GM19397 (cell line): ENCODE results near the gene MLANA.

ENCODE experiments used
- ATAC-seq: cut with Tn5 transposase; IDR thresholded peaks from one replicate; pipeline ENCODE4 v1.9.1; 2021; ENCODE audit warnings: mild to moderate bottlenecking, moderate library complexity; ENCODE audit not compliant: unreplicated experiment

Gene MLANA, protein sequence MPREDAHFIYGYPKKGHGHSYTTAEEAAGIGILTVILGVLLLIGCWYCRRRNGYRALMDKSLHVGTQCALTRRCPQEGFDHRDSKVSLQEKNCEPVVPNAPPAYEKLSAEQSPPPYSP

DNA sequence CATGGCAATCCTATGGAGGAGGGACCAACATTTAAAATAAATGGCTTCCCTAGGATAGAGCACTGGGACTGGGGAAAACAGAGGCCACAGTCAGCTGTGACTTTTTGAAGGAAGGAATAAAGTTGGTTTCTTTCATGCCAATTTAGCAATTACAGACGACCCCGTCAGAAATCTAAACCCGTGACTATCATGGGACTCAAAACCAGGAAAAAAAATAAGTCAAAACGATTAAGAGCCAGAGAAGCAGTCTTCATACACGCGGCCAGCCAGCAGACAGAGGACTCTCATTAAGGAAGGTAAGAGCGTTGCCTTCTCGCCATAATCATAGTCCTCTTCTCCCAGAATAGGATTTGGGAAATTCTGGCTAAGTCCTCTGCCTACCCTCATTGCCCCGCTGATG lies at the start of gene MLANA:
Gene MLANA (plus strand): TSS at position 249 of the 400 bp plus-strand sequence. CDS start 1,586 bp downstream, outside the sequence.
- ATAC-seq: no peak

DNA sequence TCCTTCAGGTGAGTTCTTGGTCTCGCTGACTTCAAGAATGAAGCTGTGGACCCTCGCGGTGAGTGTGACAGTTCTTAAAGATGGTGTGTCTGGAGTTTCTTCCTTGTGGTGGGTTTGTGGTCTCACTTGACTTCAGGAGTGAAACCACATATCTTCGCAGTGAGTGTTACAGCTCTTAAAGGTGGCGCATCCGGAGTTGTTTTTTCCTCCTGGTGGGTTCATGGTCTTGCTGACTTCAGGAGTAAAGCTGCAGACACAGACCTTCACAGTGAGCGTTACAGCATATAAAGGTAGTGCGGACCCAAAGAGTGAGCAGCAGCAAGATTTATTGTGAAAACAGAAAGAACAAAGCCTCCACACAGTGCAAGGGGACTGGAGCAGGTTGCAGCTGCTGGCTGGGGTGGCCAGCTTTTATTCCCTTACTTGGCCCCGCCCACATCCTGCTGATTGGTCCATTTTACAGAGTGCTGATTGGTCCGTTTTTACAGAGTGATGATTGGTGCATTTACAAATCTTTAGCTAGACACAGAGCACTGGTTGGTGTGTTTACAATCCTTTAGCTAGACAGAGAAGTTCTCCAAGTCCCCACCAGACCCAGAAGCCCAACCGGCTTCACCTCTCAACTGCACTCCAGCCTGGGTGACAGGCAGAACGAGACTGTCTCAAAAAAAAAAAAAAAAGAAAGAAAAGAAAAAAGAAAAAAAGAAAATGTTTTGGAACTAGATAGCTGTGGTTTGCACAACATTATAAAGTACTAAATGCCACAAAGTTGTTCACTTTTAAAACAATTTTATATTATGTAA lies 48.7 kb upstream of the MLANA start:
- no peak for ATAC-seq

DNA sequence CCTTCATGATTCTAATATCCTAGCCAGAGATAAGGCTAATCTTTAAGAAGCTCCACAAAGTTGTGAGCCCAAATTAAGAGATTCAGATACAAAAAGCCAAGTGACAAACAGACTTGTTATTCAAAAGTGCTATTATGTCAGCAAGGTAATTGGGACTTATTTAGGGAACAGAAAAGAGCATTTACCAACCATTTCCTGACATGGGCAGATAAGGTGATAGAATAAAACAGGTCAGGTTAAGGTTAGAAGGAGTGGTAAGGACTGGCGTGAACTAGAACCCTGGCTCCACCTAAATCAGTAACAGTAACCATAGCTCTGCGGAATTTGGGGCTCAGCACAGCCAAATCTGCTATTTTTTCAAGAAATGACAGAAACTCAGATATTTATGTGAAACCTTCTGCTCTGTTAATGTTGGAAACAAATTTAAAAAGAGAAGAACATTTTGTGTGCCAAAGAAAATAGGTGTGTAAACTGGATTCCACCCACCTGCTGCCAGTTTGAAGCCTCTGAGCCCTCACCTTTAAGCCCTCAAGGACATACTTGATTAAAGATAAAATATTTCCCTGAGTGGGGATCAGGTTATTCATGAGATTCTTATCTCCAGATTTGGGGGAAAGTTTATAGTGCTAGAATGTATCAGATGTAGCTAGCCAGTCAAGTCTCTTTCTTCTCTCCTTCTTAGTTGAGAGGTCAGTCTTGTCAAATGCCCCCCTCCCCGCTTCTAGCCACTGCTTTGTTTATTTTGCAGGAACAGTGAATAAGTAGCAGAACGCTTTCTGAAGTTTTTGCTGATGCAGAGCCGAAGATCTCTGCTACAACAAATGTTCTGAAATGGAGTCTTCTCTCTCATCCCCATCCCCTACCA lies 47.5 kb upstream of the MLANA start:
- no peak for ATAC-seq

DNA sequence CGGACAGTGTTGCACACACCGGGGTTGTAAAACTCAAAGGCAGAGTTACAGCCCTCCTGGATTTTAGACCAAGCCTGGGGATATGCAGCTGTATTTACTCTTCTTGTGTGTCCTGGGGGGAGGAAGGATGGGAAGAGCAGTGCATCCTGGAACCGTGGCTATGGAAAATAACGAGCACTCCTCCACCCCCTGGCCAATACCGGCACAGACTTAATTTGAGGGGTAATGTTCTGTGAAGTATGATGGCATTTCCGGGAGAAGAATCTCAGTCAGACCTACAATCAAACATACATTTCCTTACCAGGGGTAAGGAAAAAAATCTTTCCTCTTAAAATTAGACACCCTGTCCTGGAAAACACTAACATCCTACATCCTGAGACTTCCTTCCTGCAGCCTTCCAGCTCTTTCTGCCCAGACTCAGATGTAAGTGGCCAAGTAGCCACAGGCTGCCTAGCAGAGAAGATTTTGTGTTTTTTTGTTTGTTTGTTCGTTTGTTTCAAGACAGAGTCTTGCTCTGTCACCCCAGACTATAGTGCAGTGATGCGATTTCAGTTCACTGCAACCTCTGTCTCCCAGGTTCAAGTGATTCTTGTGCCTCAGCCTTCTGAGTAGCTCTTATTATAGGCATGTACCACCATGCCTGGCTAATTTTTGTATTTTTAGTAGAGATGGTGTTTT lies 46.8 kb upstream of the MLANA start:
- no peak for ATAC-seq

DNA sequence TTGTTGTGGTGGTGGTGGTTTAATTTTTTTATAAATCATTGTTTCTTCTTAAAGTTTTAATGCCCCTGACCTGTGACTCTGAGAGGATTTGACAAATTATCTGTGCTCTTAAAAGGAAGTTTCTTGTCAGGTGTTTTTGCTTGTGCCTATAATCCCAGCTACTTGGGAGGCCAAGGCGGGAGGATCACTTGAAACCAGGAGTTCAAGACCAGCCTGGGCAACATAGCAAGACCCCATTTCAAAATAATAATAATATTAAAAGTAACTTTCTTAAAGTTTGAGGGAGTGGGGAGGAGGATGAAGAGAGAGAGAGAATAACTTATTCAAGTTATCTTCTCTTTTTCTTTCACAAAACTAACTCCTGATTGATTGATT lies 45.5 kb upstream of the MLANA start:
- no peak for ATAC-seq

DNA sequence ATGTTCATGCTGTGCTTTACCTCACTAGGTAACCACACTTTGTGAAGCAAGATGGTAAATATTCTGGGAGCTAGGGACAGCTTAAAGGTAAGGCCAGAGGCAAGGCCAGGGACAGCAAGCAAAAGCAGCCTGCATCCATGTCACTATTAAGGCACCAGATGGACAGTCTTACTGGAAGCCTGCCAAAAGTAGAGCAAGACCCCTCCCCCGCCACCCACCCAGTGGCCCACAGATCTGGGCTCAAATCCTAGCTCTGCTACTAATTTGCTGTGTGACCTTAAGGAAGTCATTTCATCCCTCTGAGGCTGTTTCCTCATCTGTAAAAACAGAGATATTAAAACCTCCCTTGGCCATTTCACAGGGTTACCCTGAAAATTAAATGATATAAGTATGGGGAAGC lies 44.6 kb upstream of the MLANA start:
- ATAC-seq: no peak

DNA sequence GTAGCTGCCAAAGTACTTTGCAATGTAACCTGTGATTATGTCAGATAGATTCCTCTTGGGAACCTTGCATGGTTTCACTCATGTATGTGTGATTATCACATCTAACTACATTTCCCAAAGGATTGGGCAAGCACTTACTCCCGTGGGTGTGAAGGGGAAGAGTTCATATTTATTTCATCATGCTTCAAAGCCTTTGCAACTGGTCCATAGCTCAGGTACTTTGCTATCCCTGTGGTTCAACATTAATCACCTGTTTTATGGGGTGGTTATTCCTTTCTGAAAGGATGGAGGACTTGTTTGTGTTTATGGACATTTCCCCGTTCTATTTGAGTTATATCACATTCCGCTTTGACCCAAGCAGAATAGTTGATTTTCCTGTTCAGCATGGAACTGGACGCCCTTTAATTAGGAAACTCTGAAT lies 44.2 kb upstream of the MLANA start:
- no peak for ATAC-seq

DNA sequence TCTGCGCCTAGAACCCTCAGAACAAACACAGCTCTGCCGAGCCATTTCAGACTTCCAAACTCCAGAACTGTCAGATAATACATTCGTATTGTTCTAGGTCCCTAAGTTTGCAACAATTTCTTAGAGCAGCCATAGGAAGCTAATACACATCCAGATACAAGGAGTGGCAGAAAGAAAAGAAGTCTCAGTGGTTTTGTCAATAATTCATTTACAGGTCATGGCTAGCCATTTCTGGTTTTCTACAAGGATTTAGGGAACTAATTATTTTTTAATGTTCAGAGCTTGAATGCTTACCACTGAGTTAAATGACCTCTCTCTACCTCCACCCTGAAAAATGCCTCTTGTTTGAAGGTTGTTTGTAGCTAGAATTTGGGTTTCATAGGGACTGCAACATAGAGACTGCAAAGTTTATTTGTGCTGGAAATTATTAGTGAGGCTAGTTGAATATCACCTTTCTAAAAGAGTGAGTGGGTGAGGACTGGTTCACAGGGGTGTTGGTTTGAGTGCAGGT lies 42.3 kb upstream of the MLANA start:
- no peak for ATAC-seq

DNA sequence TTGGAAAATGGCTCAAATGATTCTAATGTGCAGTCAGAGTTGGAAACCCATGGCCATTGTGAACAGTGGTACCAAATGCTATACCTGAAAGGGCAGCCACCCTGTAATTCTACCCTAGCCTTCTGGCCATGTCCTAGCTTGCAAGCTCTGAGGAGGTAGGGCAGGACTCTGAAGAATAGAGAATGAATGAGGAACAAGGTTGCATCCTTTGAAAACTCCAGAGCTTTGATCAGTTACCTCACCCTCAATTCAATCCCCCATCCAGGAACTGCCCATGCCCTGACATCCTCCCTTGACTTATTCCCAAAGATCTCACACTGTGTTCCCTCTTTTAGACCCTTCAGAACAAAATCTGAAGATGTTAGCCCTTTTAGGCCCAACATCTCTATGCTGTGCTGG lies 40.0 kb upstream of the MLANA start:
- no peak for ATAC-seq

DNA sequence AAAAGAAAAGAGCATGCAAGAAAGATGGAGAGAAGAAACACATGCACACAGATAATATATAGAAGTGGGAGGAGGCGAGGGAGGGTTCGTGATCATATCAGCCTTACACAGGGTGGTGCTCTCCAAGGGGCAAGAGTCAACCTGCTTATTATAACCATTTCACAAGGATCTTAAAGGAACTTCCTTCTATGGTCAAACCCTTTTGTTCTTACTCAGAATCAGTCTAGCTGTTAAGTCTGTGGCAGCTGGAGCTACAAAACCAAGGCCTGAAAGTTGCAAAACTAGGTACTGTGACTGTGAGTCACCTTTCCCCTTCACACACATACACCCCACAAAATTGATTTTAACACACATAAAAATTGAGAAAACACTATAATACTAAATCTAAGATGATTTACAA lies 39.2 kb upstream of the MLANA start:
- peak; percentile 71 for ATAC-seq

DNA sequence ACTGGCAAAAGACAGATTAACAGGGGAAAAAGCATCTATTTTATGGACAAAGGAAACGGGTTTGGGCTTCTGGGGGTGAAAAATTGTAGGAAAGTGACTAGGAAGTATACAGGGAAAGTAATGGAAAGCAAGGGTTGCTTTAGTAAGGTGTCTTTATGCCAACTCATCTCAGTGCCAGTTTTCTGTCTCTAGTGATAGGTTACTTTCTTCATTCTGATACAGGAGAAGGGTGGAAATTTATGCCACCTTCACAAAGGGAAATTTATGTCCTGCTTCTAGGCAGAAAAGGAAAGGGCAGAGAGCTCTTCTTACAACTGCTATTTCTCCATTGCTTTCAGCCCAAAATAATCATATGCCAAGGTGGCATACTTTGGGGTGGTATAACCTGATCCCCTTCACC lies 37.7 kb upstream of the MLANA start:
- ATAC-seq: no peak

DNA sequence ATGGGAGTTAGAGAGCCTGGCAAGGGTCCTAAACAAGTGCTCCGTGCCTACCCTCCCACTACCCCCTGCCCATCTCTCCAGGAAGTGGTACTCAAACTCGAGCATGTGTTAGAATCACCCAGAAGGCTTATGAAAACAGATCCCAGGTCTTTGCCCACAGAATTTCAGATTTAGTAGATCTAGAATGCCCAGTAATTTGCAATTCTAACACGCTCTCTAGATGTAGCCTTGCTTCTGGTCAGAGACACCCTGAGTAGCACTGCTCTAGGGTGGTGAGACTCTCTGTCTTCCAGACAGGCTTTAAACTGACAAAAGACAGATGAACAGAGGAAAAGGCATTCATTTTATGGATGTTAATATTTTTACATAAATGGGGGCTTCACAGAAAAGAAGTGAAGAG lies 37.1 kb upstream of the MLANA start:
- ATAC-seq: no peak

DNA sequence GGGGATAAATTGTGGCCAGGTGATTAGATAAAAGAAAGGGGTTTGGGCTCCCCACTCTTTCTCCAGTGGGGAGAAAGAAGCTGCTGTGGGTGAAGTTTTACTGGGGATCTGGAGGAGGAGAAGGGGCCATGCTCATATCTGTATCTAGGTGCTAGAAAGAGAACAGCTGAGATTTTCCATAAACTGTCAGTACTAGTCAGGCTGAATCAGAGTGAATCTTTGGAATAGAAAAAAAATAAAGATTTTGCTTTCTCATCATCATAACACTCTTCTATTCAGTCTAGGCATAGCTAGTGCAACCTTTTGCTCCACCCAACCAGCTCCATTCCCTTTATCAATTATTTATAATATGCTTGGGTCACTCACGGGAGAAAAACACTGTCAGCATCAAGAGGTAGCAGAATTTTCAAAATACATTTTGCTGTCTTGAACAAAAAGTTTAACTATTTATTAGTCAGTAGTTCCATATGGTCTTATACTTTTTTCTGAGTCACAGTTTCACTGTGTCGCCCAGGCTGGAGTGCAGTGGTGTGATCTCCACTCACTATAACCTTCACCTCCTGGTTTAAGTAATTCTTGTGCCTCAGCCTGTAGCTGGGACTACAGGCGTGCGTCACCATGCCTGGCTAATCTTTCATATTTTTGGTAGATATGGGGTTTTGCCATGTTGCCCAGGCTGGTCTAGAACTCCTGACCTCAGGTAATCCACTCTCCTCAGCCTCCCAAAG lies 36.5 kb upstream of the MLANA start:
- ATAC-seq: no peak

DNA sequence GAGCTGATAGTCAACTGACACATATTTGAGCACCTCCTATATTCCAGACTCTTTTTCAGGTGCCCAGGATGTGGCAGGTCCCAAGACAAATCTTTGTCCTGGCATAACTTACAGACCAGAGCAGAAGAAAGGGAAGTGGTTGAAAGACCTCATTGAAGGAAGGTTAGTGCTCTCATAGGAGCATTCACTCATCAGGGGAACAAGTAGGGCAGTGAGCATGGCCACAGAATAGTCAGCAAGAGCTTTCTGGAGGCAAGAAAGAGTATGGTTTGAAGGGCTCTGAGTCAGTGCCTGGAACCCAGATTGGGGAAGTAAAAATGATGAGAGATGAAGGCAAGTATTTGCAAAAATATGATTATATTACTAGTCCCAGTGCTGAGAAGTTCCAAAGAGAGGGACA lies 32.8 kb upstream of the MLANA start:
- no peak for ATAC-seq

DNA sequence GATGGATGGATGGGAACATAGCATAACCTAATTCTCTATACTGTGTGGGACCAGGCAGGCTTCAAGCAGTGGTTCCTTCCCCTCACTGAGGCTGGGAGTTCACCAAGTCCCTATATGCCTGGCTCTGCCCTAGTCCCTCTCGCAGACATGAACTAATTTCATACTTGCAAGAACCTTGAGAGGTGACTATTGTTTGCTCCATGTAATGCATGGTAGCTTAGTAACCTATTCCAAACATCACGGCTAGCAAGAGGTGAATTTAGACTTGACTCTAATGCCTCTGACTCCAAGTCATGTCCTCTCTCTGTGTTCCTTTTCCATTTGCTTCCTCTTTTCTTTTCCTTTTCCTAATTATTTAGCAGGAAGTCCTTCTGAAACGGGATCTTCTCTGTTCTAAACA lies 31.9 kb upstream of the MLANA start:
- no peak for ATAC-seq

DNA sequence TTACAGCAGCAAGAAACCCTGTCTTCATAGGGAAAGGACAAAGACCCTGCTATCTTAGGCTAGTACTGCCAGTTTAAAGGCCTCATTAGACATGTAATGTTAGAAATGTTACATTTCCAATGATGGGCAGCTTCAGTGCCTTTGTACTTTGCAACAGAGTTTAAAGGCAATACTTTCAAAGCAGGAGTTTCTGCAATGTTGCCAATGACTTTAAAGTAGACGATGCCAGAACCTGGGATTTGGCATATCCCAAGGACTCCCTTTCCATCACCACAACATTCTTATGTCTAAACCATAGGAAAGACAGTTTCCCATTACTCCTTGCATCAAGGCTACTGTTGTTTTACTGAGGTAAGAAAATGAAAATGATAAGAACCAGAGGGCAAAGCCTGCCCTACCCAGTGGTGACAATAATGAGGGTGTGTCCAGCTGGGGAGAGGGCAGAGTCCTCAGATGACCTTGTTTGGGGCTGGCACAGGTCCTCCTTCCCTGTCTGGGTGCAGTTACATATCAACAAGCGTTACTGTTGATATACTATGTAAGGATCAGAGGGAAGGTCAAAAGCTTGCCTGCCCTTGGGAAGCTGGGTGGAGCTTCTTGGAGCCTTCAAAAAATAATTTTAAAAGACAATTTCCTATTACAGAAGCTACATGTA lies 27.5 kb upstream of the MLANA start:
- ATAC-seq: no peak

DNA sequence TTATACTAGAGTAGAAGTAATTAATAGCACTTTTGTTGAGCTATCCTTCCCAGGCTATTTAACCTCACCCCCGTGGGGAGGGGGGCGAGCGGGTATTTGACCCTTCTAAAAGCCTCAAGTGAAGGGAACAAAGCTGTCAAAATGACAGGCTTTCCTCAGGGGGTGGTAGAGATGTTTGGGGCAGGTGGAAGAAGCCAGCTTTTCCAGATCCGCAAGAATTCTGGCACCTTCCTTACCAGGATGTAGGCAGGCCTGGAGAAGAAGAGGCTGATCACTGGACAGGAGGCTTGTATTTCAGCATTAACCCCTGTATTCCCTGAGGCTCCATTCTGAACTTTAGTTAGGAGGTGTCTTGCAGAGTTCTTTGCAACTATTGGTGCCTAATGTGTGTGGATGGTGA lies 26.2 kb upstream of the MLANA start:
- ATAC-seq: no peak

DNA sequence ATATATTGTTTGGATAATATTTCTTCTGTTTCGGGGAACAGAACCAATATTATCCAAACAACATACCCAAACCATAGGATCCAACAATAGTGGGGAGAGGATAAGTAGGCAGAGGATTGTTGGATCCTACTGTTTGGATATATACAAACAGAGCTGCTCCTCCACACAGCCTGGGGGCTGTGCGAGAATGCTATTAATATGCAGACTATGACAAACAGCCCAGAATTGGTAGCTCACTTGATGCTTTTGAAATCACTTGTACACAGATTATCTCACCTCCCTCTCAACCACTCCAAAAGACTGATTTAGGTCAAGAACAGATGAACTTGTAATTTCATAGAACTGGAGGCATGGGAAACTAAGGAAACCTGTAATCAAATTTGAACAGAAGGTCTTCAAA lies 24.4 kb upstream of the MLANA start:
- no peak for ATAC-seq

DNA sequence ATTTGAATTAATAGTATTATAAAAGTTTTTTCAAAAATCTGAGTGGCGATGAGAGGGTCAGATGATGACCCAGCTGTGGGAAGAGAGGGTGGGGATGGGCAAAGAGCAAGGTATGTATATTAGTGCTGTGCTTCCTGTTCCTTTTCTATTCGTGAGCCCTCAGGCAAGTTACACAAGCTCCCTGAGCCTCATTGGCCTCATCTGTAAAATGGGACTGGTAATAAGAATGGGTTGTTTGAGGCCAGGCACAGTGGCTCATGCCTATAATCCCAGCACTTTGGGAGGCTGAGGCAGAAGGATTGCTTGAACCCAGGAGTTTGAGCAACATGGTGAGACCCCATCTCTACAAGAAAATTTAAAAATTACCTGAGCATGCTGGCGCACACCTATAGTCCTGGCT lies 24.0 kb upstream of the MLANA start:
- no peak for ATAC-seq

DNA sequence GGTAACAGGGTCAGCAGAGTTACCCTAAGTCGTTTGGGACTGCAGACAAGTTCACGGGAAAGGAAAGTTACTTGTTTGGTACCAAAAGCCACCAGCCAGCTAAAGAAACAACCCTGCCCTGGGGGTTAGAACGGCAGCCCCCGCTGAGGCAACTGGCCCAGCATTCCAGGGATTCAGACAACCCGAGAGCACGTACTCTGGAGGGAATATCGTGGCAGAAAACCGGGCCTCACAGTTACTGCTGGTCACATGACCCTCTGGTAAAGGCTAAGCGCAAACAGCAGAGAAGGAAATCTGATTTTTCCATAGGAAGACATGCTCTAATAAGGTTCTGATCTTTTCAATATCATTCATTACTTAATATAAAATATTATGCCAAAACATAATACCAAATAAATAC lies 22.5 kb upstream of the MLANA start:
- no peak for ATAC-seq
